PC-9 (cell line): ENCODE results near the gene INSR.

Experiments used
- CTCF ChIP-seq: fragments of 200-600 bp; sonication (generic); conservative IDR thresholded peaks from 2 replicates; pipeline ENCODE4 v1.6.1; 2017; ENCODE audit warnings: mixed run types, antibody characterized with exemption, mild to moderate bottlenecking, moderate library complexity
- EZH2 ChIP-seq: fragments of 200-600 bp; sonication (generic); IDR thresholded peaks from 2 replicates; pipeline ENCODE4 v1.8.0; 2017; ENCODE audit warnings: antibody characterized with exemption, low read depth

- no peak for TF ChIP-seq CTCF
- TF ChIP-seq EZH2 = no peak
Observed at GRCh38 chr19:7215176-7215575, 79.0 kb downstream of the INSR start.
